HG03378 (cell line): Measurements from ENCODE around the gene WDR93.
"Not testable (repeated sequence)": the region's sequence is repeated elsewhere in the genome, so short reads cannot be mapped to it uniquely, and the experiment has no call there.

Source experiments
- ATAC-seq: cut with Tn5 transposase; IDR thresholded peaks from one replicate; pipeline ENCODE4 v1.9.1; 2021; ENCODE audit warnings: mild to moderate bottlenecking, moderate library complexity; ENCODE audit not compliant: unreplicated experiment

WDR93 gene

DNA sequence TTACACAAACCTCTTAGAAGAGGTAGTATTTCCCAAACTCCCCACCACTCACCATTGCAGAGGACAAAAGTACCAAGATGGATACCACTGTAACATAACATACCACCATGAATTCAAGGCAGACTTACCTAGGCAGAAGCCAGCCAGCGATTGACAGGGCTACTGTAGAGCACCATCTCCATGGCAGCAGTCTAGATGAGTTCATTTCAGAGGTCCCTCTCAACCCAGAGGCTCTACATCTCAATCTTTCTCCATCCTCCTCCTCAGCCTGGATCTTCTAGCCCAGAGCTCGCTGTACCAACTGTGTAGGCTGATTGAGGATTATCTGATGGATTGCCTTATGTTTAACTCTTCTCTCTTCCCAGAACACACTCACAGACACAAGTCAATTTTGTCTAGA is 9.5 kb upstream of the WDR93 start:
- no peak for ATAC-seq

DNA sequence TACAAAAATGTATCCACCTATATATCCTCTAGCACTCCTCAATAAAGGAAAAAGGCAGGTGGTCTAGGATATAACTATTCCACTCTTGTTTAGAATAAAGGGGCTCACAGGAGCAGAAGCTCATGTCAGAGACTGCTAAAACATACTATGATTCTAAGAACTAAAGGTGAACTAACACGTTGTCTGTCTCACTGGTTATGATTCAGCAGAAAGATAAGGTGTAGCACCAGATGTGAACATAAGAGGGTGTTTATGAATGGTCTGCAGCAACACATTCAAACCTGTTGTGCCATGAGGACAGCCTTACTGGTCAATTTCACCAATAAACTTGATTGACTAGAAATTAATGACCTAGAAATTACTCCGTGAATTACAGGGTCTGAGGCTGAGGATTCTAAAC is 4.6 kb upstream of the WDR93 start:
- no peak for ATAC-seq

DNA sequence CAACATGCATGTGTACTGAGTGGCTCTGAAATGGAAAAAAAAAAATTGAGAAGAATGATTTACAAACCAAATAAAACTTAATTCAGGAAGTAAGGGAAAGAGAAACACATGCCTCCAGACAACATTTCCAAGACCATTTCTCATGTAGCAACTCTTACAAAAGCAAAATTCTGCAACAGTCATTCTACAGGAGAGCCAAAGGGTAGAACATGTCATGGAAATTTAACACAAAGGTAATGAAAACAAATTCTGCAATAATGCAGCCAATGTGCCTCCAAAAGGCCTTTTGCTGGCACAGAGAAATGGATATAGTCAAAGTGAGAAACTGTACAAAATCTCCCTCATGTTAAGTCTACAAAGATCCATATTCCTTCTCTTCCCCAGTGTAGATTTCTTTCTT is 4.1 kb upstream of the WDR93 start:
- ATAC-seq: no peak

DNA sequence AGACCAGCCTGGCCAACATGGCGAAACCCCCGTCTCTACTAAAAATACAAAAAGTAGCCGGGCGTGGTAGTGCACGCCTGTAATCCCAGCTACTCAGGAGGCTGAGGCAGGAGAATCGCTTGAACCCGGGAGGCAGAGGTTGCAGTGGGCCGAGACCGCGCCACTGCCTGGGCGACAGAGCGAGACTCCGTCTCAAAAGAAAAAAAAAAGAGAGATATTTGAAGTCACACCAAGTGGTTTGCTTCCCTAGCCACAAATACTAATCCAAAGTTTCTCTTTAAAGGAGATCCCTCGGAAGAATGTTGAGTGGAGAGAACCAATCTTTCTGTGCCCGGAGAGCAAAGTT is 708 bp upstream of the WDR93 start:
- not testable (repeated sequence) for ATAC-seq

DNA sequence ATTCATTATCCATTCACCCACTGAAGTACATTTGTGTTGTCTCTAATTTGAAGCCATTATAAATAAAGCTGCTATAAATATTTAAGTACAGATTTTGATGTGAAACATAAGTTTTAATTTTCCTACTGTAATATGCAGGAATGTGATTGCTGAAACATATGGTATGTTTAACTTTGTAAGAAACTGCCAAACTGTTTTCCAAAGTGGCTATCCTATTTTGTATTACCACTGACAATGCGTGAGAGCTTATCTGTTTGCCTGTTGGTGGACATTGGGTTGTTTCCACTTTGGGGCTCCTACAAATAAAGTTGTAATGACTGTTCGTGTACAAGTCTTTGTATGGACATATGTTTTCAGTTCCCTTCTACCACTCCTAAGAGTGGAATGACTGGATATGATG is 2.5 kb downstream of the WDR93 start:
- no peak for ATAC-seq

DNA sequence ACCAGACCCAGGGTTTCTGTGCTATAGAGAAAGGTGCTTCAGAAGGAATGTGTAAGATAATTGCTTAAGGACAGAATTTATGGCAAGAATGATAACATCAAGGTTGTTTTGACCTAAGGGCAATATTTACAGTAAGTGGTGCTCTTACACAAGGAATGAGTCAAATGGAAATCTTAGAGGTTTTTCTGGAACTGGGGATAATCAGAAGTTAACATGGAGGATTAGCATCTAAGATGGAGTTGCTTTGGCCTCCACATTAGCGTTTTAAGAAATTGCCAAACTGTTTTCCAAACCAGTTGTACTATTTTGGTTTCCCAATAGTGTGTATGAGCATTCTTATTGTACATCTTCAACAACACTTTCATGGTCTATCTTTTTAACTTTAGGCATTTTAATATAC is 3.1 kb downstream of the WDR93 start:
- no peak for ATAC-seq

DNA sequence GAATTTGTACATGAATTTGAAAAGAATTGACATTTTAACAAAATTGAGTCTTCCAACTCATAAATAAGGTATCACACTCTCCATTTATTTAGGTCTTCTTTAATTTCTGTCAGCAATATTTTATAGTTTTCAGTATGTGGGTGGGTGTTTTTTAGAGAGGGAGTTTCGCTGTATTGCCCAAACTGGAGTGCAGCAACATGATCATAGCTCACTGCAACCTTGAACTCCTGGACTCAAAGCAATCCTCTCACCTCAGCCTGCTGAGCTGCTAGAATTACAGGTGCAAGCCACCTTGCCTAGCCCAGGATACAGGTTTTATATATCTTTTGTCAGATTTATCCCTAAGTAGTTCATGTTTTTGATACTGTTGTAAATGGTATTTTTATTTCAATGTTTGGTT is 4.6 kb downstream of the WDR93 start:
- ATAC-seq: no peak

DNA sequence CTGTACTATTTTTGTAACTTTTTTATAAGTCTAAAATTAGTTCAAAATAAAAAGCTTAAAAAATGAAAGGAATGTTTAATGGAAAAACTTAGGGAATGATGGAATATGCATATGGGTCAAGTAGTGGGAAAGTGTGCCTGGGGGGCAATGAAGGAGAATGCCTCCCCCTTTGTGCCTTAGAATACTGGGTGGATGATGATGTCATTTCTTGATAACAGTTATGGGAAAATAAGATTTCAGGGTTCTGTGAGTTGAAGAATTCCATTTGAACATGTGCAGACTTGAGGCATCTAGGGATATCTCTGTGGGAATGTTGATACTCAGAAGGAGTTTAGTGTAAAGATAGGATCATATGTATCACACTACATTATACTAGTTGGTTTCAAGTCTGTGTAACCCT is 13.8 kb downstream of the WDR93 start:
- ATAC-seq: no peak

DNA sequence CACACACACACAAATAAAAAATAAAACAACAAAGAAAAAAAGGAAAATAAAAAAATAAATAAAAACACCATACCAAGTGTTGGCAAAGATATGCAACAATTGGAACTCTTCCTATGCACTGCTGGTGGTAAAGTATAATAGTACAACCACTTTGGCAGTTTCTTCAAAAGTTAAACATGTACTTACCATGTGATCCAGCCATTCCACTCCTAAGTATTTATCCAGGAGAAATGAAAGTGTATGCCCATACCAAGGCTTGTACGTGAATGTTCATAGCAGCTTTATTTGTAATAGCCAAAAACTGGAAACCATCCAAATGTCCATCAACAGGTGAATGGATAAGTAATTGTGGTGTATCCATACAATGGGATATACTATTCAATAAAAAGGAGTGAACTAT is 17.0 kb downstream of the WDR93 start:
- no peak for ATAC-seq

DNA sequence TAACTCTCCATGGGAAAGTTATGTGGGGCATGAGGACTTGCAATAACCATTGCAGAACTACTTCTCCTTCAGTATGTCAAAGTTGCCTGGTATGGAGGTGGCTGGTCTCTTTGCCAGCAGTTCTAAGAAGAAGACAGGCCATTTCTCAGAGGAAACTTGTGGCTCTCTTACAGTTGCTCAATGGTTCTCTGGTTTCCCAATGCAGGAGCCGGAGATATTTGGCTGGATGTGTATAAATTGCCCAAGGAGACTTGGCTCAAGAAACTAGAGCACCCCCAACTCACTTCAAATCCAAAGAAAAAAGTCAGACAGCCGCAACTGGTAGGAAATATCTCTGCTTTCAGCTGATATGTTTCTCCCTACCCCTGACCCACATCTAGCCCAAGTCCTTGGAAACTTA is 24.2 kb downstream of the WDR93 start:
- no peak for ATAC-seq

DNA sequence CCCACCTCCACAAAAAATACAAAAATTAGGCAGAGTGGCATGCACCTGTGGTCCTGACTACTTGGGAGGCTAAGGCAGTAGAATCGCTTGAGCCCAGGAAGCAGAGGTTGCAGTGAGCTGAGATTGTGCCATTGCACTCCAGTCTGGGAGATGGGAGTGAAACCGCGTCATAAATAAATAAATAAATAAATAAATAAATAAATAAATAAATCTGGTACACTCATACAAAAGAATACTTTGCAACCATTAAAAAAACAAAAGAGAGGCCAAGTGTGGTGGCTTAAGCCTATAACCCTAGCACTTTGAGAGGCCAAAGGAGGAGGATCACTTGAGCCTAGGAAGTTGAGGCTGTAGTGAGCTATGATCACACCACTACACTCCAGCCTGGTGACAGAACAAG is 32.4 kb downstream of the WDR93 start:
- no peak for ATAC-seq

DNA sequence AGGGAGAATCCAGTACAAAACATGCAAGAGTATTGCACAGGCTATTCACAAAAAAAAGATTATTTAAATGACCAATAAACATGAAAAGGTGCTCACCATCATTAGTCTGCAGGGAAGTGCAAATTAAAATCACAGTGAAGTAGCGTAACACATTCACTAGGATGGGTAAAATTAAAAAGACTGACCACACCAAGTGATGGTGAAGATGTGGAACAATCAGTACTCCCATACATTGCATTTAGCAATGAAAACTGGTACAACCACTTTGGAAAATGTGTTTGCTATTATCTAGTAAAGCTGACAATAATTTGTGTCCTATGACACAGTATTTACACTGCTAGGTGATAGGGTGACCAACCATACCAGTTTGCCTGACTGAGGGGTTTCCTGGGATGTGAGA is 34.0 kb downstream of the WDR93 start:
- ATAC-seq: no peak

DNA sequence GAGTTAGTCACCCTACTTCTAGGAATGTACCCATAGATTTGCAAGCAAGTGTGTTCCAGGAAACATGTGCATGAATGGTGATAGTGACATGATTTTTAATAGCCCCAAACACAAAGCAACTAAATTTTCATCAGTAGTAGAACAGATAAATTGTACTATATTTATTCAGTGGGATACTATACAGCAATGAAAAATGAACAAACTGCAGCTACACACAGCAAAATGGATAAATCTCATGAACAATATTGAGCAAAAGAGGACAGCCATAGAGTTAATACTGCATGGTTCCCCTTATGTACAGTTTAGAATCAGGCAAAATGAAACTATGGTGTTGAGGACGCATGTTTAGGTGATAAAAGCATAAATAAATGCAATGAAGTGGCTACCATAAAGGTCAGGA is 34.5 kb downstream of the WDR93 start:
- ATAC-seq: no peak

DNA sequence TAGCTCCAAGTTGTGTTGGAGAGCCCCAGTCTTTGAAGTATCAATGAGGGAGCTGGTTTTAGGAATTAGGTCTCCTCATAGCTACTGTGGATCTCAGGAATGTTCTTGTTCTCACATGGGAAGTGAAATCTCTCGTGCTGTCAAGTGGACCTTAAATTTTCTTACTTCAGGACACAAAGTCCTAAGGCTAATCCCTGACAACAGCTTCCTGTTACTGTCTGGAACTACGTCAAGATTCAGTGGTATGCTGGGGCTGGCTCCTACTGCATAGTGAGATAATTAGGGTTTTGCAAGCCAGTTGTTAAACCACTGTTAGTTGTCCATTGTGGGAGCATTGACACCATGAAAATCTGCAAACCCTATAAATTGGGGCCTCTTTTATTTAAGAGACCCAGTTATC is 37.6 kb downstream of the WDR93 start:
- ATAC-seq: no peak

DNA sequence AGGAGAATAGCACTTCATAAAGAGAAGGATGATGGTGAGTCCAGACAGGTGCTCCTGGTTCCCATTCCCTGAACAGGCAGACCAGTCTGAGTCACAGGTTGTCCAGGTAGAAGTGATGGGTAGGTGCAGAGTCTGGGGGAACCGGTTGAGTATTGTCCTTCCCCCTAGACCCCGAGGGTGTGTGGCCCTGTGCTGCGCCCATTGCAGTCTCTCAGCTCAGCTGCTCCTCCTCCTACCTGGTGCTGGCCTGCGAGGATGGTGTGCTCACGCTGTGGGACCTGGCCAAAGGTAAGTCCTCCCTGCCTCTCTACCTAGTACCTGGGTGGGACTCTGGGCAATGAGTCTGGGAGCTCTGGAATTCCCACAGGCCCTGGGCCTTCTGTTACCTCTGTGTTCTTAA is 40.7 kb downstream of the WDR93 start:
- no peak for ATAC-seq

DNA sequence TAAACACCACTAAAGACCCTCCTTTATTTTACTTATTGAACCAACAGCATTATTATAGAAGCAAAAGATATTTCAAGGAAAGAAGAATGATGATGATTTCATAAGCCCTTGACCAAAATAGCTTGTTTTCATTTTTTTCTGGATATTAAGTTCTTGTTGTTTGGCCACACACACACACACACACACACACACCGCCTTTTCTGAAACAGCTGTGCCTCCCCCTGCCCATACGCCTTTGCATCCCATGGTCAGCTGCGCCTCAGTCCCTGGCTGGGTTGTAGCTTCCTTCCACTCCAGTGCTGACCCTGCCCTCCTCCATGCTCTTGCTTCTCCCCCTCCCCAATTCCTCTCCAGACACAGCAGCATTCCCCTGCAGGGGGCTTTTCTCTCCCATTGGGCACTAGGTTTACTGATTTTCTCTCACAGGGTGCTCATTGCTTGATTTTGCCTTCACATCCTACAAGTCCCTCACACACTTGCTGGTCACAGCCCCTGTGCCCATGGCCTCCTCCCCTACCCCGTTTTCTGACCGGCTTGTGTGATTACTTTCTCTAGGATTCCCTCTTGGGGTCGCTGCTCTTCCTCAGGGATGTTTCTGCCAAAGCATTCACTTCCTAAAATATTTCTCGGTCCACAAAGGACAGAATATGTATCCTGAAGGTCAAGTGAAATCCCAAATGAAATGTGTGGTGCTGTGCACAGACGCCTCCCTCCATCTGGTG is 42.0 kb downstream of the WDR93 start:
- no peak for ATAC-seq

DNA sequence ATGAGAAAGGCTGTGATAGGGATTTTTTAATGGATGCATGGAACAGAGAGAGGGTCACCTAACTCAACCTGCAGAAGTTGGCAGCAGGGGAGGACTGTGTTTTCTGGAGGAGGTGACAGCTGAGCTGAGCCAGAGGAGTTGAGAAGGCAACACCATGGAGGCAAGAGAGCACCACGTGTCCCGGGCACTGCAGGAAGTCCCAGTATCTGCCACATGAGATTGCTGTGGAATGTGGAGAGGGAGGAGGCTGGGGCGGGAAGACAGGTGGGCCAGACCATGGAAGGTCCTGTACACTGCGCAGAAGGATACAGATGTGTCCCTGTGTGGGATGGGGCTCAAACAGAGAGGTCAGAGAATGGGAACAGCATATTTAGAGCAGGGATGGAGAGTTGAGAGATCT is 45.2 kb downstream of the WDR93 start:
- no peak for ATAC-seq

DNA sequence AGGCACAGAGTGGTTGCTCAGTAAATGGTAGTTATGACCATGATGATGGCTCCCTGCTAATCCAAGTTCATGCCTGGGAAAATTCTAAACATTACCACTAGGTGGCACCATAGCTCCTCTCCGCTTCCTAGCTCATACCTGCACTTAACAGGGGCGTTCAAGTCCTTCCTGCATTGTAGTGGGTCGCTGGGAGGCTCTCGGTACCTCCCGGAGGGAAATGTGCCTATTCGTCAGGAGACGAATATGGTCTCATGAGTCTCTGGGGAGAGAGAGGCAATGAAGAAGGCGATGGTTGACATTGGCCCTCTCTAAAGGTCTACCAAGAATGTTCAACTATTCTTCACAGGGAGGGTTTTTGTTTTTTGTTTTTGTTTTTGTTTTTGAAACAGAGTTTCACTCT is 49.5 kb downstream of the WDR93 start:
- ATAC-seq: no peak

DNA sequence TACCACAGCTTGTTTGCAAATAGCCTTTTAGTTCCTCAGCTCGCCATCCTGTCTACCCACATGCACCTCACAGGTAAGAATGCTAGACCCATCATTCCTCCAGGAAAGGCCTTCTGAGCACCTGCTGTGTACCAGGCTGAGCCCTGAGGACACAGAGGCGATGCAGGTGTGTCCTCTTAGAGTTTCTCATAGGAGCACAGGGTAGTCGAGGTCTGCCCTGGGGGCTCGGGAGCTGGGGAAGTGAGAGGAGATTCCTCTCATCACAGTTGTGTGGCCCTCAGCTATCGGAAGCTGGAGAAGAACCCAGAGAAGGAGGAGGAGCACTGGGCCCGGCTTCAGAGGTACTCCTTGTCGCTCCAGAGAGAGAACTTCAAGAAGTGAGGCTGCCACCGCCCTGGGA is 52.4 kb downstream of the WDR93 start:
- ATAC-seq: no peak

DNA sequence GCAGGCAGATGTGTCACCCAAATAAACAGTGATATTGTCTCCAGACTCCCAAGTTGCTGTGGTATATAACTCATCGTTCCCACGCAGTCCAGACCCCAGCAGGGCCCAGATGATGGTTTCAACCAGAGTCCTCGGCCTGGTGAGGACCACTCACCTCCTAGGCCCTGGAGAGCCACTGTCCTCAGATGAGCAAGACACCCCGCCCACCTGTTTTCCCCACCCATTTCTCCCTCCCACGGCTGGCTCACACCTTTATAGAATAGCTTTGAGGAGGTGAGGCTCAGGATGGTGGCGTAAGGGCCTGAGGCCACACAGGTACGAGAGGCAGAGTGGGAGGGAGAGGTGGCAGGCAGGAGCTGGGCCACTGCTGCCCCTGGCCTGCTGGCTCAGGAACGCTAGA is 53.0 kb downstream of the WDR93 start:
- no peak for ATAC-seq

DNA sequence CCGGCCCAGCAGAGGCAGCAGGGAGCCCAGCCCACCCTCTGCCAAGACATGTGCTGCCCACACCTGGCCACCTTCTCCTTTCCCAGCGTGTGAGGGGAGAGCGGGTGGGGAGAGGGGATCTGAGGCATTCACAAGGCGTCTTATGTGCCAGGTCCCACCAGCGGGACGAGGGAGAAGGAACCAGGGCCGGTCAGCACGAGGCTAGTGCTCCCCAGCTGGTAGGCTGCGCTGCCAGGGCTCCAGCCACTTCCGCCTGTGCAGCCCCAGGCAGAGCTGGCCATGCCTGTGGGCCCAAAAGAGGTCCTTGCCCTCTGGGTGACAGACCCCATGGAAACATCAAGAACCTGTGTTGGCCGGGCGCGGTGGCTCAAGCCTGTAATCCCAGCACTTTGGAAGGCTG is 54.5 kb downstream of the WDR93 start:
- ATAC-seq: no peak

DNA sequence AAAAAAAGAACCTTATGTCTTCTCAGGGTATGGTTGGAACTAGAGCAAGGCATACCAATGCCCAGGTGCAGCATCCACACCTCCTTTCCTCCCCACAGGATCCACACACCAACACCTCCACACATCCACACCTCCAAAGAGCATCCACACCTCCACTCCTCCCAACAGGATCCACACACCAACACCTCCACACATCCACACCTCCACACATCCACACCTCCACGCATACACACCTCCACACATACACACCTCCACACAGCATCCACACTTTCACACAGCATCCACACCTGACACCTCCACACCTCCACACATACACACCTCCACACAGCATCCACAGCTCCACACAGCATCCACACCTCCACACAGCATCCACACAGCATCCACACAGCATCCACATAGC is 55.2 kb downstream of the WDR93 start:
- no peak for ATAC-seq

DNA sequence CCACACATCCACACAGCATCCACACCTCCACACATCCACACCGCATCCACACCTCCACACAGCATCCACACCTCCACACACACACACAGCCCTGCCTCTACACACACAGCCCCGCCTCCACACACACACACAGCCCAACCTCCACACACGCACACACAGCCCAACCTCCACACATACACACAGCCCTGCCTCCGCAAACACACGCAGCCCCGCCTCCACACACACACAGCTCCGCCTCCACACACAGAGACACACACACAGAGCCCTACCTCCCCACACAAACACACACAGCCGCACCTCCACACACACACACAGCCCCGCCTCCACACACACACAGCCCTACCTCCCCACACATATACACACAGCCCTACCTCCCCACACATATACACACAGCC is 55.8 kb downstream of the WDR93 start:
- no peak for ATAC-seq
